ENCODE results near the gene LRRC42. TPM values are rescaled to one million over a fixed set of nuclear protein-coding genes. Genes with fewer than 3 reads are reported as not detected.
A peak's percentile ranks its signal among the peaks of the same experiment; 100 is the strongest.

LRRC42 gene, protein sequence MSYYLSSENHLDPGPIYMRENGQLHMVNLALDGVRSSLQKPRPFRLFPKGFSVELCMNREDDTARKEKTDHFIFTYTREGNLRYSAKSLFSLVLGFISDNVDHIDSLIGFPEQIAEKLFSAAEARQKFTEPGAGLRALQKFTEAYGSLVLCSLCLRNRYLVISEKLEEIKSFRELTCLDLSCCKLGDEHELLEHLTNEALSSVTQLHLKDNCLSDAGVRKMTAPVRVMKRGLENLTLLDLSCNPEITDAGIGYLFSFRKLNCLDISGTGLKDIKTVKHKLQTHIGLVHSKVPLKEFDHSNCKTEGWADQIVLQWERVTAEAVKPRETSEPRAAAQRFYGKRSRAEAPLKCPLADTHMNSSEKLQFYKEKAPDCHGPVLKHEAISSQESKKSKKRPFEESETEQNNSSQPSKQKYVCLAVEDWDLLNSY
- total RNA-seq: 10 to 100 TPM; 16.5 to 19.4 (median 19.0) TPM
- long read RNA-seq, donor 1, transcript LRRC42-201 (8 exons, 1,727 nt): minor isoform, 19 of 44 reads
- long read RNA-seq, donor 1, transcript LRRC42-203 (9 exons, 2,037 nt): major isoform, 20 of 44 reads
- long read RNA-seq, donor 1, partial matches to known transcripts: 0 of 44 reads
- long read RNA-seq, donor 1, other reads (novel, unspliced or antisense): 5 of 44 reads
- long read RNA-seq, donor 2, transcript LRRC42-201 (8 exons, 1,727 nt): major isoform, 8 of 18 reads
- long read RNA-seq, donor 2, transcript LRRC42-203 (9 exons, 2,037 nt): major isoform, 8 of 18 reads
- long read RNA-seq, donor 2, partial matches to known transcripts: 0 of 18 reads
- long read RNA-seq, donor 2, other reads (novel, unspliced or antisense): 2 of 18 reads

DNA sequence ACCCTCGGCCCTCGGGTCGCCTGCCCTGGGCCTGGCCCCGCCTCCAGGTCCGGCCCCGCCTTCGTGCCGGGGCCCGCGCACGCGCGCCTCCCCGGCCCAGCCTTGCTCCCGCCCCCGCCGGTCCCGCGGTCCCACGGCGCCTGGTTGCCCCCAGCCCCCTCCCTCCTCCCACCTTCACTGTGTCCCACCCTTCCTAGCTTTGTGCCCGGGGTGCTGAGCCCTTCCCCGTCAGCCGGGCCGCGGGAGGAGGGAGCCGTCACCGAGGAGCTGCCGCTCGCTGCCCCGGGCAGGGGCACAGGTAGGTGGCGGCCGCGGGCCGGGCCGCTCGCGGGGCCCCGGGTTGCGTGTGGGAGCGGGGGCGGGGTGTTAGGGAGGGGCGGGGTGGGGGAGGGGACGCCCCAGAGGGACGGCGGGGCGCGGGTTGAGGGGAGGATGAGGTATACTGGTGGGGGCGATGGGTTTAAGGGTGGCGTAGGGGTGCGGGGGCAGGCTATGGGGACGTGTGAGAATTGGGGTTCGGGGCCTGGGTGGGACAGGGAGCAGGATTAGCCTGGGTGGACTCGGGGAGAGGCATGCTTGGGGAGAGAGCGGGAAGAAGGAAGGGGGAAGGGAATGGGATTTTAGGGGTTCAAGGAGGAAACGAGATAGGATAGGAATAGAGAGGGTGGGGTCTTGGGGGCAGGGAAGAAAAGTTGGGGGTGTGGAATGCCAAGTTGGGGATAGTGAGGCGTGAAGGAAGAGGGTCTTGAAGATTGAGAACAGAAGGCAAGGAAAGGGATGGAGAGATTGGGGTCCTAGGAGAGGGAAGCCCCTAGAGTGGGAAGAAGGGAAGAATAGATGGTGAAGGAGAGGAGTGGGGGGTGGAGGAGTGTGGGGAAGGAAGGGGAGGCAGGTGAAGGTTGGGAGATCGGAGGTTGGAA is at the start of gene LRRC42:
TSS of gene LRRC42 (plus strand) at position 99 of the 920 bp plus-strand sequence. CDS start 5,650 bp downstream, outside the sequence.
- Histone ChIP-seq H3K36me3 (ENCODE audit: low read depth) (no peaks in the 10 kb centered on the region), H3K4me3 (peak within 1 kb of the TSS; percentile 47), H3K4me1 (ENCODE audit: low read depth) (peaks cover 22% of the 10 kb centered on the region), H3K9me3 (no peaks in the 10 kb centered on the region)
- DNase-seq (no peak), ATAC-seq (peak; percentile 86)
- TF ChIP-seq, protein P1, sequence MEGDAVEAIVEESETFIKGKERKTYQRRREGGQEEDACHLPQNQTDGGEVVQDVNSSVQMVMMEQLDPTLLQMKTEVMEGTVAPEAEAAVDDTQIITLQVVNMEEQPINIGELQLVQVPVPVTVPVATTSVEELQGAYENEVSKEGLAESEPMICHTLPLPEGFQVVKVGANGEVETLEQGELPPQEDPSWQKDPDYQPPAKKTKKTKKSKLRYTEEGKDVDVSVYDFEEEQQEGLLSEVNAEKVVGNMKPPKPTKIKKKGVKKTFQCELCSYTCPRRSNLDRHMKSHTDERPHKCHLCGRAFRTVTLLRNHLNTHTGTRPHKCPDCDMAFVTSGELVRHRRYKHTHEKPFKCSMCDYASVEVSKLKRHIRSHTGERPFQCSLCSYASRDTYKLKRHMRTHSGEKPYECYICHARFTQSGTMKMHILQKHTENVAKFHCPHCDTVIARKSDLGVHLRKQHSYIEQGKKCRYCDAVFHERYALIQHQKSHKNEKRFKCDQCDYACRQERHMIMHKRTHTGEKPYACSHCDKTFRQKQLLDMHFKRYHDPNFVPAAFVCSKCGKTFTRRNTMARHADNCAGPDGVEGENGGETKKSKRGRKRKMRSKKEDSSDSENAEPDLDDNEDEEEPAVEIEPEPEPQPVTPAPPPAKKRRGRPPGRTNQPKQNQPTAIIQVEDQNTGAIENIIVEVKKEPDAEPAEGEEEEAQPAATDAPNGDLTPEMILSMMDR (IDR thresholded peaks at IDR 0.05): no peak
- intact Hi-C loops (cut with DNase I, micrococcal nuclease): loop anchor here in 1 of 2 donors (10.0 kb wide), 1 partner anchor 52 kb away; the partner anchor contains the start of gene DIO1

DNA sequence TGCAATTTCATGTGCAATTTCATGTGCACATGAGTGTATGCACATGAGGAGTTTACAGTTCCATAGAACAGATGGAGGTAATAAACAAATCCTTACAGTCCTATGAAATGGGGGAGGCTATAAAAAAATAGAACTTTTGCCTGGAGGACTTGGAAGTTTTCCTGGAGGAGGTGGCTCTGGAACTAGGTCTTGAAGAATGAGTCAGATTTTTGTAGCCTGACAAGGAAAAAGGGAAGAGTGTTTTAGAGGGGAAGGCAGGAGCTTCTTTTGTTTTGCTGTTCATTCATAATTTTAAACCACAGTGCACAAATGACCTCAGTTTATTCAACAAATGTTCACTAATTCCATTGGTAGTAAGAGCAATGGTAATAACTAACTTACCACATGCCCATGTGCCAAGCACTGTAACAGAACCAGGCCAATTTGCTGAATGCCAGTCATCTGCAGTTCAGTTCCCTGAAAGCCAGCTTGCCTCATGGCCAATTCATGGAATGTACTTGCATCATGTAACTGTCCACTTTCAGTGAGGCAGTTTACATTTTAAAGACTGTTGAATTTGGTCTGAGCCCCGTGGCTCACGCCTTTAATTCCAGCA is 49.4 kb upstream of the LRRC42 start:
- Histone ChIP-seq H3K4me3 (no peak overlapping the region), H3K9me3 (no peaks in the 10 kb centered on the region), H3K36me3 (ENCODE audit: low read depth) (no peaks in the 10 kb centered on the region), H3K4me1 (ENCODE audit: low read depth) (peaks cover 27% of the 10 kb centered on the region)
- peak; percentile 85 for ATAC-seq
- intact Hi-C loops (cut with DNase I, micrococcal nuclease): loop anchor here in 1 of 2 donors (10.0 kb wide), 1 partner anchor 48 kb away; the partner anchor contains the start of genes IFT25 and LRRC42
- DNase-seq: peak in 1 of 3 donors; percentile 44
- TF ChIP-seq, protein P1 (IDR thresholded peaks at IDR 0.05): no peak

DNA sequence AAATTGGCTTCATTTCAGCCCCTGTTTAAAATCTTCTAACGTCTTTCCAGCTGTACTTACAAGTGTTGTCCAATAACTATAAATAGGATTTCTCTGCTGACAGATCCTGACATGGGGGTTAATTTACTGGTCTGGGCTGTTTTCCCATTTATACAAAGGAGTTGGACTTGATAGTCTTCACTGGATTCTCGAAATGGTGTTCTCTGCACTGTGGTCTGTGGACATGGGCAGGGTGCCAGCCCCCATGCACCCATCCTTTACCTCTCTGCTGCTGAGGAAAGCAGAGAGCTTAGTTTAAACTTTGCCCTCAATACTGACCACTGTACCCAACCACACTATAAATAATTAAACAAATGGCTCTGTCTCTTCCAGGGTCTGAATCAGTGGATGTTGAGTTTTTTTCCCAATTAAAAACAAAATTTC is 46.9 kb upstream of the LRRC42 start:
- Histone ChIP-seq H3K36me3 (ENCODE audit: low read depth) (no peaks in the 10 kb centered on the region), H3K4me3 (no peak overlapping the region), H3K9me3 (no peaks in the 10 kb centered on the region), H3K4me1 (ENCODE audit: low read depth) (peaks cover 27% of the 10 kb centered on the region)
- intact Hi-C loops (cut with DNase I, micrococcal nuclease): loop anchor here in 1 of 2 donors (10.0 kb wide), 1 partner anchor 46 kb away; the partner anchor contains the start of genes IFT25 and LRRC42
- TF ChIP-seq, protein P1 (IDR thresholded peaks at IDR 0.05): no peak
- ATAC-seq: peak; percentile 27
- peak in 1 of 3 donors; percentile 57 for DNase-seq

DNA sequence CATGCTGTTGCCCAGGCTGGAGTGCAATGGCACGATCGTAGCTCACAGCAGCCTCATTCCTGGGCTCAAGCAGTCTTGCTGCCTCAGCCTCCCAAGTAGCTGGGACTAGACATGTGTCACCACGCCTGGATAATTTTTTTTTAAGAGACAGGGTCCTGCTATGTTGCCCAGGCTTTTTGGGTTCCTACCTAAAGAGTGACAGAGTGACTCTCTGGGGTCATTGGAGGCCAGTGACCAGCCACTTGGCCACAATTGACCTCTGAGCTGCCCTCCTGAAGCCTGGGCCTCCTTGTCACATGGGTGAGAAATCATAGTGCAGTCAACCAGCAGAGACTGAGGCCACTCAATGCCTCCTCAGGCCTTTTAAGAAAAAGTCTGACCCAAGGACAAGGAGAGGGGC is 46.4 kb upstream of the LRRC42 start:
- H3K36me3 ChIP-seq (ENCODE audit: low read depth): no peaks in the 10 kb centered on the region
- ATAC-seq: no peak
- intact Hi-C loops (cut with DNase I, micrococcal nuclease): loop anchor here in 1 of 2 donors (10.0 kb wide), 1 partner anchor 45 kb away; the partner anchor contains the start of genes IFT25 and LRRC42

More for the DNA sequence above, 46.4 kb upstream of the LRRC42 start:
- DNase-seq: no peak
- peaks cover 27% of the 10 kb centered on the region for H3K4me1 ChIP-seq (ENCODE audit: low read depth)
- H3K9me3 ChIP-seq: no peaks in the 10 kb centered on the region
- no peak overlapping the region for H3K4me3 ChIP-seq
- TF ChIP-seq, protein P1 (IDR thresholded peaks at IDR 0.05): no peak
